ENCODE results near the gene UBAC2. TPM values are rescaled to one million over a fixed set of nuclear protein-coding genes. Genes with fewer than 3 reads are reported as not detected.
"Not testable (repeated sequence)": the region's sequence is repeated elsewhere in the genome, so short reads cannot be mapped to it uniquely, and the experiment has no call there.

The UBAC2 gene
- total RNA-seq, 2 experiments from 2014 or later = 26.8 to 28.5 TPM

DNA sequence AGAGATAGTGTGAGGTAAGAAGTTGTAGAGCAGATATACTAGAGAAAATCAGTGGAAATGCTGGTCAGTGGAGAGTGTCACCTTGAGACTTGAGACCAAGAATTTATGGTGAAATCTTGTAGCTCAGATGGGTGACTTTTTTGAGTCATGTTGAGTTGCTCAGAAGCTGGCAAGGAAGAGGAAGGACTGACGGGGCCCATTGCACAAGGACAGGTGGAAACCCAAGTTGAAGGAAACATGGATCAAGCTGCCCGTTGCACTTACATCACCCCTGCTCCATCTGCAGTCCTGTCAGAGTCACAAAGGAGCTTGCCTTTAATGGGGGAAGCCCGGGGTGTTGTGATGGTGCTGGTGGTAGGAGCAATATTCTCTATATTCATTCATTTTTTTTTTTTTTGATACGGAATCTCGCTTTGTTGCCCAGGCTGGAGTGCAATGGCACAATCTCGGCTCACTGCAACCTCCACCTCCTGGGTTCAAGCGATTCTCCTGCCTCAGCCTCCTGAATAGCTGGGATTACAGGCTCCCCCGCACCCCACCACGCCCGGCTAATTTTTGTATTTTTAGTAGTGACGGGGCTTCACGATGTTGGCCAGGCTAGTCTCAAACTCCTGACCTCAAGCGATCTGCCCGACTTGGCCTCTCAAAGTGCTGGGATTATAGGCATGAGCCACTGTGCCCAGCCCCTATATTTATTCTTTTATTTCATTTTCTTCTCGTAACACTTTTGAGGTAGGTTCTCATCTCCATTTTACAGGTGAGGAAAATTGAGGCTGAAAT, 27.4 kb downstream of the UBAC2 start:
- Histone ChIP-seq H3K79me2 (ENCODE audit: insufficient read depth, low read depth, low read length) (peaks cover 88% of the 10 kb centered on the region), H3K4me1 (ENCODE audit: insufficient read depth, low read length, poor library complexity, severe bottlenecking) (peaks cover 94% of the 10 kb centered on the region)
- CTCF ChIA-PET (ENCODE audit: unreplicated experiment) = no interaction called here

DNA sequence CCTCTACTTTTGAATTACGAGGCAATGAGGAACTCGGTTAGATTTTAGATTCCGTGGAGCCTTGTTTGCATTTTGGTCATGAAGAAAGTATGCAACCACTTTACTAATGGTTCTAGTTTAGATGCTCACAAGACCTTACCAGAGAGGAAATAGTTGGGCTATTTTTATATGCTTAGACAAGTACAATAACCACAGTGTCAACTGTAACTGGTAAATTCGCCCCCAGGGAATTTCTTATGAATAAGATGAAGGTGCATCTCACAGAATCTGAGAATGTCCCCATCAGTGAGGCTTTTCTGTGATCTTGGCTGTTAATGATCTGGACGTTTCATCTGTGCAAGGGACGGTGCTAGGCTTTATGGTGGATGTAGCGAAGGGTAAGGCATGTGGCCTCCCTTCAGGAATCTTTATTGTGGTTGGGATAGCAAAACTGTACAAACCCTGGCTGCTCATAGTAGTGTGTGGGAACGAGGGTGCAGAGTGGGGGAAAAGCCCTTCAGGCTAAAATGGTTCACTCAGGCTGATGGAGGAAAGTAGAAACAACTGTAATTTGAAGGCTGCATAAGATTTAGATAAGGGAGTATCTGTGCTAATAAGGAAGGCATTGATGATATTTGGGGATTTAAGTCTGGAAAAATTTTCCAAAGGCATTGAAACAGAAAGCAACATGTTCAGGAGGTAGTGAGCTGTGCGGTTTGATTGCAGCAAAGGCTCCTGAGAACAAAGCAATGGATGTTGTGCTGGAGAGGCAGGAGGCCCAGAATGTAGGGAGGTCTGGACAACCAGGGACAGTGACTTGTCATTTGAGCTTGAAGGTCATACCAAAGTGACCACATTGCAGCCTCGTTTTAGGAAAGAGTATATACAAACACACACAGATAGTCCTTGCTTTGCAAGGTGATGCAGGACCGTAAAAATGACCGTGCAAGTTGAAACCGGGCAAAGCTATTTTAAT, 28.4 kb downstream of the UBAC2 start:
- Histone ChIP-seq H3K4me1 (ENCODE audit: insufficient read depth, low read length, poor library complexity, severe bottlenecking) (peaks cover 85% of the 10 kb centered on the region), H4K20me1 (ENCODE audit: insufficient read depth, low read length) (no peaks in the 10 kb centered on the region), H3K9me2 (ENCODE audit: insufficient read depth, low read length) (no peaks in the 10 kb centered on the region), H3K36me3 (ENCODE audit: insufficient read depth, low read length) (0 out of 2 replicates have a peak, but pooled peaks cover 6% of the 10 kb centered on the region), H3K27ac (ENCODE audit: low read depth, low read length, poor library complexity, severe bottlenecking) (peak overlapping the region; percentile 97), H3K9me3 (ENCODE audit: low read length) (no peaks in the 10 kb centered on the region), H3K4me2 (ENCODE audit: low read length) (peak overlapping the region; percentile 70), H3K79me2 (ENCODE audit: insufficient read depth, low read depth, low read length) (peaks cover 88% of the 10 kb centered on the region), H2AFZ (ENCODE audit: low read length) (no peak overlapping the region), H3K4me3 (ENCODE audit: low read depth, low read length, poor library complexity, severe bottlenecking) (peak overlapping the region; percentile 58)
- CTCF ChIA-PET (ENCODE audit: unreplicated experiment) = no interaction called here
- POLR2A ChIA-PET = interaction anchor here (0.5 to 4.5 kb wide), 3 partner anchors 19 to 60 kb away, joined by 3 to 51 read pairs (median 5); partner anchors contain the start of gene GPR18
- TF ChIP-seq, protein P1, sequence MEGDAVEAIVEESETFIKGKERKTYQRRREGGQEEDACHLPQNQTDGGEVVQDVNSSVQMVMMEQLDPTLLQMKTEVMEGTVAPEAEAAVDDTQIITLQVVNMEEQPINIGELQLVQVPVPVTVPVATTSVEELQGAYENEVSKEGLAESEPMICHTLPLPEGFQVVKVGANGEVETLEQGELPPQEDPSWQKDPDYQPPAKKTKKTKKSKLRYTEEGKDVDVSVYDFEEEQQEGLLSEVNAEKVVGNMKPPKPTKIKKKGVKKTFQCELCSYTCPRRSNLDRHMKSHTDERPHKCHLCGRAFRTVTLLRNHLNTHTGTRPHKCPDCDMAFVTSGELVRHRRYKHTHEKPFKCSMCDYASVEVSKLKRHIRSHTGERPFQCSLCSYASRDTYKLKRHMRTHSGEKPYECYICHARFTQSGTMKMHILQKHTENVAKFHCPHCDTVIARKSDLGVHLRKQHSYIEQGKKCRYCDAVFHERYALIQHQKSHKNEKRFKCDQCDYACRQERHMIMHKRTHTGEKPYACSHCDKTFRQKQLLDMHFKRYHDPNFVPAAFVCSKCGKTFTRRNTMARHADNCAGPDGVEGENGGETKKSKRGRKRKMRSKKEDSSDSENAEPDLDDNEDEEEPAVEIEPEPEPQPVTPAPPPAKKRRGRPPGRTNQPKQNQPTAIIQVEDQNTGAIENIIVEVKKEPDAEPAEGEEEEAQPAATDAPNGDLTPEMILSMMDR (conservative IDR thresholded peaks at IDR 0.05; ENCODE audit: low read length) = no peak
- TF ChIP-seq EZH2phosphoT487 (IDR thresholded peaks at IDR 0.05; ENCODE audit: borderline replicate concordance, low read depth, low read length) = no peak
- peak; percentile 95 for DNase-seq (ENCODE audit: low spot score)
- intact Hi-C loops (cut with micrococcal nuclease; ENCODE audit: unreplicated experiment) = loop anchor here (1.0 to 2.0 kb wide), 3 partner anchors 25 to 50 kb away; partner anchors contain the start of gene GPR18
- BruUV-seq (replicated peaks) = TSS peak; percentile 64

More for the DNA sequence above, 27.4 kb downstream of the UBAC2 start:
- no peaks in the 10 kb centered on the region for H4K20me1 ChIP-seq (ENCODE audit: insufficient read depth, low read length)
- H3K4me2 ChIP-seq (ENCODE audit: low read length) = peak overlapping the region; percentile 70
- peak overlapping the region; percentile 97 for H3K27ac ChIP-seq (ENCODE audit: low read depth, low read length, poor library complexity, severe bottlenecking)
- H3K9me3 ChIP-seq (ENCODE audit: low read length) = no peaks in the 10 kb centered on the region
- TSS peak; percentile 83 for BruUV-seq (replicated peaks)
- intact Hi-C loops (cut with micrococcal nuclease; ENCODE audit: unreplicated experiment) = loop anchor here (1.0 to 2.0 kb wide), 3 partner anchors 24 to 49 kb away; partner anchors contain the start of gene GPR18
- H3K4me3 ChIP-seq (ENCODE audit: low read depth, low read length, poor library complexity, severe bottlenecking) = peak overlapping the region; percentile 58
- TF ChIP-seq, protein P1 (conservative IDR thresholded peaks at IDR 0.05; ENCODE audit: low read length) = no peak
- no peak for TF ChIP-seq EZH2phosphoT487 (IDR thresholded peaks at IDR 0.05; ENCODE audit: borderline replicate concordance, low read depth, low read length)
- no peak overlapping the region for H2AFZ ChIP-seq (ENCODE audit: low read length)
- 0 out of 2 replicates have a peak, but pooled peaks cover 6% of the 10 kb centered on the region for H3K36me3 ChIP-seq (ENCODE audit: insufficient read depth, low read length)
- POLR2A ChIA-PET = interaction anchor here (0.7 to 2.2 kb wide), 4 partner anchors 19 to 293 kb away, joined by 3 to 5 read pairs (median 4); no protein-coding TSS in a partner anchor
- H3K9me2 ChIP-seq (ENCODE audit: insufficient read depth, low read length) = no peaks in the 10 kb centered on the region
- DNase-seq (ENCODE audit: low spot score) = no peak

DNA sequence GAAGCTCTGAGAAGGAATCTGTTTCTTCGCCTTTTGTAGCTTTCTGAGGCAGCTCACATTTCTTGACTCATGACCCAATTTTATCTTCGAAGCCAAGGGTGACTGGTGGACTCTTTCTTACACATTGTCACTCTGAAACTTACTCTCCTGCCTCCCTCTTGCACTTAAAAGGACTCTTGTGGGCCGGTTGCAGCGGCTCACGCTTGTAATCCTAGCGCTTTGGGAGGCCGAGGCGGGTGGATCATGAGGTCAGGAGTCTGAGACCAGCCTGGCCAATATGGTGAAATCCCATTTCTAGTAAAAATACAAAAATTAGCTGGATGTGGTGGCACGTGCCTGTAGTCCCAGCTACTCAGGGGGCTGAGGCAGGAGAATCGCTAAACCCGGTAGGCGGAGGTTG, 29.9 kb downstream of the UBAC2 start:
- H2AFZ ChIP-seq (ENCODE audit: low read length); H4K20me1 ChIP-seq (ENCODE audit: insufficient read depth, low read length); BruUV-seq (replicated peaks); H3K9me3 ChIP-seq (ENCODE audit: low read length); DNase-seq (ENCODE audit: low spot score); H3K36me3 ChIP-seq (ENCODE audit: insufficient read depth, low read length); H3K9me2 ChIP-seq (ENCODE audit: insufficient read depth, low read length); intact Hi-C loops (cut with micrococcal nuclease; ENCODE audit: unreplicated experiment): not testable (repeated sequence)
- POLR2A ChIA-PET = interaction anchor here (0.7 to 4.5 kb wide), 3 partner anchors 26 to 287 kb away, joined by 5 to 51 read pairs (median 12); partner anchors contain the start of genes GPR18 and UBAC2
- H3K4me3 ChIP-seq (ENCODE audit: low read depth, low read length, poor library complexity, severe bottlenecking) = peak overlapping the region; percentile 47
- H3K79me2 ChIP-seq (ENCODE audit: insufficient read depth, low read depth, low read length) = peaks cover 84% of the 10 kb centered on the region
- H3K4me2 ChIP-seq (ENCODE audit: low read length) = peak overlapping the region; percentile 70
- H3K27ac ChIP-seq (ENCODE audit: low read depth, low read length, poor library complexity, severe bottlenecking) = peak overlapping the region; percentile 97
- CTCF ChIA-PET (ENCODE audit: unreplicated experiment) = interaction anchor here (0.6 kb wide), 1 partner anchor 27 kb away, joined by 4 read pairs; no protein-coding TSS in a partner anchor
- peaks cover 84% of the 10 kb centered on the region for H3K4me1 ChIP-seq (ENCODE audit: insufficient read depth, low read length, poor library complexity, severe bottlenecking)

Data from OCI-LY7 (cell line).